GDM1 (cell line): ENCODE measurements around the gene PNCK.
"Not testable (repeated sequence)": the region's sequence is repeated elsewhere in the genome, so short reads cannot be mapped to it uniquely, and the experiment has no call there.

Source experiments
- DNase-seq: peaks from one replicate; lab custom pipeline; 2025; lab: John Stamatoyannopoulos, UW

The PNCK gene

GRCh38 chrX:153673428-153674218 is at the start of gene PNCK:
PNCK (minus strand) TSS chrX:153673813; CDS start chrX:153673076, 737 bp downstream.
- DNase-seq: no peak

DNA sequence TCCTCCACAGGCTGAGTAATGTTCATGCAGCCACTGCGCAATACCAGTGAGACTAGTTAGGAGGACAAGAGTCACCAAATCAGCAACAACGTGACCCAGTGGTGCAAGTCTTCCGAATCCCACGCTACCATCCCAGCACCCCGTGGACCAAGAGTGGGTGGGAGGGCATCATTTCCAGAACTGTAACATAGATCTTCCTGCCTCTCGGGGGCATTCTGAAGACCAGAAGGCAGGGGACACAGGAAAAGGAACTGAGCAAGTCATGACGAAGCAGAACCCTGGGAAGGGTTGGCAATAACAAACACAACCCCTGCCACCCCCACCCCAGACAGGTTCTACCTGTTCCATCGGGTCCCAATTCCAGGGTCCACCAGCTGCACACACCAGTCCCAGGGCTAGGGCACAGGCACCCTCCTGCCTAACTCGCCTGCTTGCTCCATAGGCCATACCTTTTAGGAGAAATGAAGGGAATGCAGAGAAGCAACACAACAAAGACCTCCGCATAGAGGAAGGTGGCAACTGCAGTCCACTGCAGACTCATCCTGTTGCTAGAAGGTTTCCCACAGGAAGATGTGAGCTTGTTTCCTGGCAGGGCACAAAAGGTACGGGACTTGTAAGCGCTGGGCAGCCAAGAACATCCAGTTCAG is 49.2 kb upstream of the PNCK start:
- DNase-seq: no peak

- no peak for DNase-seq
Measured at GRCh38 chrX:153719701-153720100, 46.1 kb upstream of the PNCK start.

GRCh38 chrX:153719238-153719637 is 45.6 kb upstream of the PNCK start:
- no peak for DNase-seq

DNA sequence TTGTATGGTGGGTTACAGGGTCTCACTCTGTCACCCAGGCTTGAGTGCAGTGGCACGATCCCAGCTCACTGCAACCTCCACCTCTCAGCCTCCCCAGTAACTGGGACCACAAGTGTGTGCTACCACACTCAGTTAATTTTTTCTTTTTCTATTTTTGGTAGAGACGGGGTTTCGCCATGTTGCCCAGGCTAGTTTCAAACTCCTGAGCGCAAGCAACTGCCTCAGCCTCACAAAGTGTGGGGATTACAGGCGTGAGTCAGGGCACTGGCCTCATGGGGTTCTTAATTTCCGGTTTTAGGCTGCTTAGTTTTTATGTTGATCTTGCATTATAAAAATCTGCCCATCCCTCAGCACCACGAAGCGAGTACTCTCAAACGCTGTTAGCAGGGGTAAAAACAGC is 43.8 kb upstream of the PNCK start:
- DNase-seq: no peak

DNA sequence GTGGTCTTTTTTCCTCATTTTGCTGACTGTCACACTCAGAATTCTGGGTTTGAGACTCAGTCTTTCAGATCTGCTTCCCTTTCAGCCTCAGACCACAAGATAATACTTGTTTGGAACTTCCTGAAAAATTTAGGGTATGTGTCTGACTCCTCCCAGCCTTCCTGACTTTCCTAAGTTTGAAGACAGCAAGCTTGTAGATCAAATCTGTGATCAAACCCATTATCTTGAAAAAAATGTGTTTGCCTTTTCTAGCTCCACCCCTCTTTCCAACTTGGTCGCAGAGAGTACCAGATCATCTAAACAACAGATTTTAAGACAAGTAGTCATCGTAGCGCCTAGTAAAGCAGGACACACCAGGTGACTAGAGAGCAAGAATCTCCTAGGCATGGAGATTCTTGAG is 40.6 kb upstream of the PNCK start:
- no peak for DNase-seq

- no peak for DNase-seq
Measured at GRCh38 chrX:153709726-153710674, 36.4 kb upstream of the PNCK start.

DNA sequence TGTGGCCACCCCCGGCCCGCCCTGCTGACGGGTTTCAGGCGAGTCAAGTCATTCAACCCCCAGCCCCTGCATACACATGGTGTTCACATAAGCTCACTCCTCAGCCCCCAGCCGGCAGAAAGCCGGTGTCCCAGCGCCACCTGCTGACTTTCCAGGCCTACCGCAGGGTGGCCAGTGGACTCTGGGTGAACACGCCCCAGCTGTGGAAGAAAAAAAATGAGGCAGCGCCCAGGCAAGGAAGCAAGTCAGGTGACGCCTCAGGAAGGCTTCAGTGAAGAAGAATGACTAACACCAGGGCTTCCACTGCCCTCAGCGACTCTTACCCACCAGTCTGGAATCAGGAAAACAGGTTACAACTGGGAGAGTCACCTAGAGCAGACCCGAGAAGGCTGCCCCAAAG is 34.8 kb upstream of the PNCK start:
- DNase-seq: peak; percentile 48

DNA sequence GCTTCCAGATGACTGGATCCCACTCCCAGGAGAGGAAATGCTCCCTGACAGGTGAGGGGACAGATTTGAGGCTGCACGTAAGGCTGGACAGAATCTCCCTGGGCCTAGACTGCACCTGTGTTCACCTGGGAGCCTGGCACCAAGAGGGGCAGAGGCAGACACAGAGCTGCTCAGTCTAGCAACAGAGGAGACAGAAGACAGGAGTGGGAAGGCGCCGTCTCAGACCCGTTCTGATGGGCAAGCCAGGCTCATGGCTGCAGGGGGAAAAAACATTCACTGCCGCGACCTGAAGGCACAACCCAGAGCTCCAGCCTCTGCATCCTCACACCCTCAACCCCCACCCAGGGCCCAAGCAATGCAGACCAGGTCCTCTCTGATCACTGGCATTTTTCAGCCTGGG is 33.8 kb upstream of the PNCK start:
- no peak for DNase-seq

DNA sequence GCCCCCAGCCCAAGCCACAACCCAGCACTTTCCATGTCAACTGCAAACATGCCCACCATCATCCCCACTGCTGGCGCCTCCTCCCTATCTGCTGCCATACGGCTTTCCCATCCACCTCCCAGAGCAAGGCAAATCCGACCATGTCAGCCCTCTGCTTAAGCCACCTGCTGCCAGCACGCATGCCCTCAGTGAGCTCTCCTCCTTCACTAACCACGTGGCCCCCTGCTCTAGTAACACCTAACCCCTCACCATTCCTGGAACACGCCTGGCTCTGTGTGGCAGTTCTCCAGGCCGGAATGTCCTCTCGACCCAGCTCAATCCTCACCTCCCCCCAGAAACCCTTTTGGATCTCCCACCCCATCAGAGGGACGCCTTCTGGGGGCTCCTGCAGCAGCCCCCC is 33.2 kb upstream of the PNCK start:
- DNase-seq: no peak

GRCh38 chrX:153705403-153706060 is 31.9 kb upstream of the PNCK start:
- not testable (repeated sequence) for DNase-seq

GRCh38 chrX:153704631-153705402 is 31.2 kb upstream of the PNCK start:
- DNase-seq: not testable (repeated sequence)

GRCh38 chrX:153704021-153704526 is 30.5 kb upstream of the PNCK start:
- DNase-seq: no peak

DNA sequence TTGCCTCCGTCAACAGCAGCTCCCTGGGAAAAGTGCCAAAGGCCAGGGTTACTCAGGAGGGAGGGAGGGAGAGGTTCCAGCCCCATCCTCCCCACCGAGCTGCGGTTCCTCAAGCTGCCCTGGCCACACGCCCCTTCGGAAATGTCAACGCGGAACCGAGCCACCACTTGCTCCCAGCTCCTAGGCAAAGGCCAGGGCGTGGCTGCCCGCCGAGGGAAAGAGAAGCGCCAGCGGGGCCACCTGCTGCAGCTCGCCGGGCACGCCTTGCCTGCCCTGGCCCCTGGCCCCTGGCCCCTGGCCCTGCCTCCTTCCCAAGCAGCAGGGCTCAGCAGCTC is 29.4 kb upstream of the PNCK start:
- DNase-seq: no peak

DNA sequence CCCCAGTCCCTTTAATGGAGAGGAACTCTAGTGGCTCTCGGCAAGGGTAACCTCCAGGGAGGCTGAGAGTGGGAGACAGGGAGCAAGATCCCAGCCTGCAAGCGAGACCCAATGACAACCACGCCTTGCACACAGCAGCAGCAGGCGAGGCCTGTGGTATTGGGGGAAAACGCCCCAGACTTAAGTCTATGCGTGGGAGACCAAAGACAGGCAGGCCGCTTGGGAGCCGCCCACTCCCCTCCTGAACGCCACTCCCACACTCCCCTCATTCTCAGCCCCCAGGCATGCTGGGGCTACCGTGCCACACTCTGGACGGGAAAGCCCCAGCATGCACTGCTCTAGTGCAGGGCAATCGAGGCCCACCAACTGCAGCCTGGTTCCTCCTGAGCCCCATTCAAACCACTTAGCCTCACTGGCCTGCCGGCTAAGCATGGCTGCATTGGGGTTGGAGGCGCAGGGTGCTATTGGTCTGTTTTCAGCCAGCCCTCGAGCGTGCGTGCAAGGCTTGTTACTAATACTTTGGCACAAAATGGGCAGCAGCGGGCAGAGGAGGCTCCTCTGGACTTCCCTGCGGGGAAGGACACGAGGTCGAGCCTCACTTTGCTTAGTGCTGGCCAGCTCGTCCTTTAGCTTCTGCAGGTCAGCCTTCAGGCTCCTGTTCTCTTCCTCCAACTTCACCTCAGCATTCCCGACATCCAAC is 28.9 kb upstream of the PNCK start:
- DNase-seq: no peak

DNA sequence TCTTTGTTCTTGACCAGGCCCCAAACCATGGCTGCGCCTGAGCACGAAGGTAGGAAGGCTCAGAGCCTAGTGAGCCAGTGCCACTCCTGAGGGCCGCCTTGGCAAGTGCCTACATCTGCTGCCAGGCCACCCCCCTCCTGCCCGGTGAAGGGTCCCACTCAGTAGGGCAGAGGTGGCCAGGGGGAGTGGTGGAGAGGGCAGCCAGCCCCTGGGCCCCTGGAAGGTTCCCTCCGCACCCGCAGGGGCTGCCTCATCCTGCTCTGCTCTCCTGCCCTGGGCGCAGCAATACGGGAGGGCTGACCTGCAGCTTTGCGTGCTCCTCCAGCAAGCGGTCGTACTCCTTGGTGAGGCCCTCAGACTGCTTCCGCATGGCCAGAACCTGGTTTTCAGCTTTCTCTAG is 28.1 kb upstream of the PNCK start:
- DNase-seq: no peak

DNA sequence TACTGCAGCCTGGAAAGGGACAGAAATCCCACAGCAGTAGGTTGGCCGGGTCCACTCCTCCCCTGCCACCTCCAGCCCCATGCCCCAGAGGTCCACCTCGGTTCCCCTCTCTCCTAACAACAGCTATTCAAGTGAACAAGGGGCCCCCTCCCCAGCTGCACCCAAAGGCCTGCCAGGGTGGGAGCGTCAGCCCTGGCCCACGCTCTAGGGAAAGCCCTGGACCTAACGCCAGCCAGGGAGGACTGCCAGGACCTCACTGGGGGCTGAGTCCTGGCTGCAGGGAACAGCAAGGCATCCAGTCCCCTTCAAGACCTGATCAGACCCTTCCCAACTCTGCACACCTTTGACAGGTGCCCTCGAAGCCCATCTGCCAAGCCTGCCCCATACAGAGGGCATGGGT is 27.4 kb upstream of the PNCK start:
- no peak for DNase-seq

DNA sequence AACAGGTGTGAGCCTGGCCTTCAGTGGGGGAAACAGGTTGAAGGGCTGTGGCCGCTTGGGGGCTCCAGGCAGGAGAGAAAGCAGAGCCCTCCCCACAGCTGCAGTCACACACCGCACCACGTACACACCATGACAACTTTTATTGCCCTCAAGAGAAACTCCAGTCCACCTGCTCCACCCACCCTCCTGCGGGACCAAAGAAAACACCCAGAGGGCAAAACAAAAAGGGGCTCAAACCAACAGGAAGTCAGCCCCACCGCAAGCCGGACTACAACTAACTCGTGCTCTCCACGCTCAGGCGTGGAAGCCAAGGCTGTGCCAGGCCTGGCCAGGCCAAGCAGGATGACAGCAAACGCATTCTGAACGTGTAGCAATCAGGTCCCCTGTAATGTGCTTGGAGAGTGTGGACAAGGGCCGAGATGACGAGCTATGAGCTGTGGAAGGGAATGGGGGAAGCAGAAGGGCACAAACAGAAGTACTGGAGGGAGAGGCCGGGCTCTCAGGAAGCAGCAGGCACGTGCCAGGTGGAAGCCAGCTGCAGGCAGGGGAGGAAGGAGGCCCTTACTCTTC is 26.8 kb upstream of the PNCK start:
- DNase-seq: no peak

GRCh38 chrX:153699784-153700371 is 26.3 kb upstream of the PNCK start:
- DNase-seq: not testable (repeated sequence)
